Mucosa of descending colon (tissue), 3 donors: ENCODE measurements around the gene PSG2. TPM values are rescaled to one million over a fixed set of nuclear protein-coding genes. Genes with fewer than 3 reads are reported as not detected.
A peak's percentile ranks its signal among the peaks of the same experiment; 100 is the strongest.
"Not testable (repeated sequence)": the region's sequence is repeated elsewhere in the genome, so short reads cannot be mapped to it uniquely, and the experiment has no call there.

Experiments
- ATAC-seq: fragments of 200-7000 bp; cut with Tn5 transposase; one replicate; pipeline ENCODE4 v1.9.1; 2020; ENCODE audit warnings: mild to moderate bottlenecking, moderate library complexity
- DNase-seq, 3 donors: peaks; one replicate each; pipeline ENCODE4 v3.0.0-alpha.2; 2020
- H3K36me3 ChIP-seq: fragments of 200-600 bp; one replicate; pipeline ENCODE4 v1.8.0; 2021; ENCODE audit warnings: low read depth, mild to moderate bottlenecking
- H3K4me1 ChIP-seq: fragments of 200-600 bp; one replicate; pipeline ENCODE4 v1.8.0; 2021; ENCODE audit warnings: low read depth, mild to moderate bottlenecking
- H3K4me3 ChIP-seq: fragments of 200-600 bp; one replicate; pipeline ENCODE4 v1.8.0; 2021; ENCODE audit warnings: mild to moderate bottlenecking
- H3K9me3 ChIP-seq: fragments of 200-600 bp; one replicate; pipeline ENCODE4 v1.8.0; 2021; ENCODE audit warnings: mild to moderate bottlenecking
- intact Hi-C, 2 donors: fragments of 100-400 bp; cut with DNase I in 1 of 2; cut with micrococcal nuclease in 1 of 2; formaldehyde crosslinking; loops; one replicate each; pipeline versions ENCODE4 v1.11.0 to v1.11.1; 2022; cut with DNase I, micrococcal nuclease
- total RNA-seq, 3 donors: library from RNA; stranded (reverse); fragmentation: NEBNext Ultra II Directional in 2 of 3; extraction: Animal tissue kit (Norgen Biotek cat#: 25700) in 2 of 3; gene quantifications; one replicate each; pipeline versions ENCODE4 v1.2.1 to v1.2.4, GENCODE V29; 2021 to 2023
- TF ChIP-seq, protein P1 (sequence below): fragments of 200-600 bp; IDR thresholded peaks from one replicate; pipeline ENCODE4 v1.8.0; 2022; ENCODE audit warnings: antibody characterized with exemption, mild to moderate bottlenecking
- donor health status: DM: no; HTN: no; CAD: no; lungs with moderate emphysema.
- donor health status: DM: no; HTN: no; CAD: no.
- donor health status: DM: no; HTN: yes; CAD: no.

The PSG2 gene
- total RNA-seq, 3 donors from 2014 or later = not detected

DNA sequence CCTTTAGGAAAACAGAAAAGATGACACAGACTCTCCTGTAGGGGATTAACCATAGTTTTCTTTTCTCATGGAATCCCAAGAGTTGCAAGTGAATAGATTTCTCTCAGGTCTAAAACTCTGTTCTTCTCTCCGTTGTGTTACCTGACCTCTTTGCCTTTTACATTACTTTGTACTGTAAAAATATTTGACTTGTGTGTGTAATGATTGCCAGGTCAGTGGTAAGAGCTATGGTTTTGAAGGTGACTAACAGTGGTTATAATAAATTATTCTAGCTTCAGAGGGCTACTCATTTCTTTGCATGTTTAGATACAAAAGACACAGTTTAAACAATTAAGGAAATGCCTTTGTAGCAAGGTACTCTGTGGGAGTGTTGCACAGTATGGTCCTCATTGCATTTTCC, 23.0 kb upstream of the PSG2 start:
- DNase-seq (no peak), ATAC-seq (no peak)
- intact Hi-C loops = no loop called here
- H3K4me1 ChIP-seq = no peaks in the 10 kb centered on the region
- TF ChIP-seq, protein P1, sequence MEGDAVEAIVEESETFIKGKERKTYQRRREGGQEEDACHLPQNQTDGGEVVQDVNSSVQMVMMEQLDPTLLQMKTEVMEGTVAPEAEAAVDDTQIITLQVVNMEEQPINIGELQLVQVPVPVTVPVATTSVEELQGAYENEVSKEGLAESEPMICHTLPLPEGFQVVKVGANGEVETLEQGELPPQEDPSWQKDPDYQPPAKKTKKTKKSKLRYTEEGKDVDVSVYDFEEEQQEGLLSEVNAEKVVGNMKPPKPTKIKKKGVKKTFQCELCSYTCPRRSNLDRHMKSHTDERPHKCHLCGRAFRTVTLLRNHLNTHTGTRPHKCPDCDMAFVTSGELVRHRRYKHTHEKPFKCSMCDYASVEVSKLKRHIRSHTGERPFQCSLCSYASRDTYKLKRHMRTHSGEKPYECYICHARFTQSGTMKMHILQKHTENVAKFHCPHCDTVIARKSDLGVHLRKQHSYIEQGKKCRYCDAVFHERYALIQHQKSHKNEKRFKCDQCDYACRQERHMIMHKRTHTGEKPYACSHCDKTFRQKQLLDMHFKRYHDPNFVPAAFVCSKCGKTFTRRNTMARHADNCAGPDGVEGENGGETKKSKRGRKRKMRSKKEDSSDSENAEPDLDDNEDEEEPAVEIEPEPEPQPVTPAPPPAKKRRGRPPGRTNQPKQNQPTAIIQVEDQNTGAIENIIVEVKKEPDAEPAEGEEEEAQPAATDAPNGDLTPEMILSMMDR = no peak
- H3K4me3 ChIP-seq = no peak overlapping the region
- peaks cover 30% of the 10 kb centered on the region for H3K9me3 ChIP-seq
- H3K36me3 ChIP-seq = no peaks in the 10 kb centered on the region

DNA sequence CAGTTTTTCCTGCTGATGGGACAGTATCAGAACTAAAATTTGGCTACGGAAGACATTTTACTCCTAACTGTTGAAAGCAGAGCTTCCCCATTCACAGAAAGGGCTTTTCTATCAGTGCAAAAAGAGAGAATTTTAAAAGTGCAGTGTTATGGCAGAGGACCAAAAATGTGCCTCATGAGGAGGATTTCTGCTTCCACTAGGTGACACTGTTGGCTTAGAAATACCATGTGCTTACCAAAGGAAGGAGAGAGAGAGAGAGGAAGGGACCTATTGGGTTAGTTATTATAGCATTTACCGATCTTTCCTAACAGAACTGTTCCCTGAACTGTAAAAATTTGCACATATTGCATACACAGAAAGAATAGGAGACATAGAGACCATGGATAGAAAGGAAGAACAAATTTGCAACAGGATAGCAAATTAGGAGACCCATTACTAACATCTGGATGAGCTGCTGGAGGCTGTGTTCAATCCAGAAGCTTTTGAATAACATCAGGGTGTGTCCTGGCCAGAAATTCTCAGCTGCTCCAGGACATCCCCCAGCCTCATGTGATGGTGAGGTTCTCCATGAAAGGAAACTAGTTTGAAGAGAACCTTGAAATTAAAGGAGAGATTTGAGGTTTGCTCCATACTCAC, 21.8 kb upstream of the PSG2 start:
- H3K4me3 ChIP-seq, ATAC-seq, intact Hi-C loops, H3K36me3 ChIP-seq, H3K4me1 ChIP-seq, DNase-seq: not testable (repeated sequence)
- H3K9me3 ChIP-seq = peaks cover 30% of the 10 kb centered on the region

DNA sequence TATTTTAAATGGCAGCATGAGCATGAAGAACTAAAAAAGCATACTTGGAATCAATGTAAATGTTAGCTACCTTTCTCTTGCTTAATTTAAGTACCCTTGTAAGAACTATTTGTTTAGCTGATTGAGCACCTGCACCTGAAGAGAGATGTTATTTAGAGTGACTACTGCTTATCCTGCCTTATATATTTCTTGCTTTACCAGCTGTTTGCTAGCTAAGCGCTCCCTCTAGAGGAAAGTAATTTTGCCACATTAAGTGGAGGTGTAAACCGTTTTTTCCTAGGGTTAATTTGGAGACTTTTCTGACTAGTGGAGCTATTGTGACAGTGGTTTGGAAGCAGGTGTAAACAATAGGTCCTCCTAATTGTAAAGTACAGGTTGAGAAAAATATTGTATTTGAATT, 19.4 kb upstream of the PSG2 start:
- Histone ChIP-seq H3K36me3 (no peaks in the 10 kb centered on the region), H3K4me1 (no peaks in the 10 kb centered on the region), H3K4me3 (no peak overlapping the region), H3K9me3 (peaks cover 30% of the 10 kb centered on the region)
- DNase-seq = no peak
- intact Hi-C loops = no loop called here
- ATAC-seq = no peak
- TF ChIP-seq, protein P1 = no peak

DNA sequence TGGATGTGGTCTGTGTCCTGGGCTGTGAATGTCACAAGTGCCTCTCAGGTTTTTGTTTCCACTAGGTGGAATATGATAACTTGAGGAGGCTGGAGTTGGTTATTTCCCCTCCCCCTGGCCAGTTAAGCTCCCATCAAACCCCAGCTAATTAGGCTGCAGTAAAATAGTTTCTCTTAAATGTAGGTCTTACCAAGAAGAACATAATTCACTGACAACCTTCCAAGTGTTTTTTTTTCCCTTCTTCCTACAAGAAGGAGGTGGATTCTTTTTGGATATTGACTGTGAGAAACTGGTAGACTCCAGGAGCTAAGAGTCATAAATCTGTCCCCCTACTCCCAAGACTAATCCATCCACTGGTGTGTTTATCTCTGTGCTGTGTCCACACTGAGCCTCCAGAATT, 15.9 kb upstream of the PSG2 start:
- H3K4me1 ChIP-seq, DNase-seq, H3K4me3 ChIP-seq, ATAC-seq, intact Hi-C loops, H3K36me3 ChIP-seq: not testable (repeated sequence)
- peaks cover 15% of the 10 kb centered on the region for H3K9me3 ChIP-seq

DNA sequence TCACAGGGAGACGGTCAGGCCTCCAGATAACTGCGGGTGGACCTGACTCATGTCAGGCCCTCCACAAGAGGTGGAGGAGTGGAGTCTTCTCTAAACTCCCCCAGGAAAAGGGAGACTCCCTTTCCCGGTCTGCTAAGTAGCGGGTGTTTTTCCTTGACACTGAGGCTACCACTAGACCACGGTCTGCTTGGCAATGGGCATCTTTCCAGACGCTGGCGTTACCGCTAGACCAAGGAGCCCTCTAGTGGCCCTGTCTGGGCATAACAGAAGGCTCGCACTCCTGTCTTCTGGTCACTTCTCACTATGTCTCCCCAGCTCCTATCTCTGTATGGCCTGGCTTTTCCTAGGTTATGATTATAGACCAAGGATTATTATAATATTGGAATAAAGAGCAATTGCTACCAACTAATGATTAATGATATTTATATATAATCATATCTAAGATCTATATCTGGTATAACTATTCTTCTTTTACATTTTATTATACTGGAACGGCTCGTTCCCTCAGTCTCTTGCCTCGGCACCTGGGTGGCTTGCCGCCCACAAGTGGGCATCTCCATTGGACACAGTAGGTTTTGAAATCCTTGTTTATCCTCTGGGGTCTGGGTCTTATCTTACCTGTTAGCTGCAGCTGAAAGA, 5.3 kb upstream of the PSG2 start:
- H3K4me1 ChIP-seq, H3K9me3 ChIP-seq, ATAC-seq, H3K4me3 ChIP-seq, H3K36me3 ChIP-seq, intact Hi-C loops: not testable (repeated sequence)
- DNase-seq = peak in 2 of 3 donors; percentile 51 to 52
- TF ChIP-seq, protein P1 = peak; percentile 38

DNA sequence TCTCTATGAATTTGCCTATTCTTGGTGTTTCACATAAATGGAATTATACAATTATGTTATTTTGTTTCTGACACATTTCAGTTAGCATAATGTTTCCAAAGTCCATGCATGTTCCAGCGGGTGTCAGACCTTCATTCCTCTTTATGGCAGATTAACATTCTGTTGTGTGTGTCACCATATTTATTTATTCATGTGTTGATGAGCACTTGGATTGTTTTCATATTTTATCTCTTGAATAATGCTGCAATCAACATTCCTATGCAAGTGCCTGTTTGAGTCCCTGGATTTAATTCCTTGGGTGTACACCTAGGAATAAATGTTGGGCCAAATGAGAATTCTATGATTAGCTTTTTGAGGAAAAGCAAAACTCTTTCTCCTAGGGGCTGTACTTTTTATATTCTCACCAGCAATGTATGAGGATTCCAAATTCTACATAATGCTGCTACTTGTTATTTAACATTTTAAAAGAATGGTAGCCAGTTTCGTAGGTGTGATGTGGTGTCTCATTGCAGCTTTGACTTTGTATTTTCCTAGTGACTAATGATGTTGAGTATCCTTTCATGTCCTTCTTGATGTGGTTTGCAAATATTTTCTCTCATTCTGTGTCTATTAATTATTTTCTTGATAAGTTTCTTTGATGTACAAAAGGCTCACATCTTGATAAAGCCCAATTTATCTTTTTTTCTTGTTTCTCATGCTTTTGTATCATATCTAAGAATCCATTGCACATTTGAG, 3.5 kb upstream of the PSG2 start:
- H3K4me3 ChIP-seq, DNase-seq, H3K9me3 ChIP-seq, ATAC-seq, H3K36me3 ChIP-seq, intact Hi-C loops, H3K4me1 ChIP-seq: not testable (repeated sequence)

DNA sequence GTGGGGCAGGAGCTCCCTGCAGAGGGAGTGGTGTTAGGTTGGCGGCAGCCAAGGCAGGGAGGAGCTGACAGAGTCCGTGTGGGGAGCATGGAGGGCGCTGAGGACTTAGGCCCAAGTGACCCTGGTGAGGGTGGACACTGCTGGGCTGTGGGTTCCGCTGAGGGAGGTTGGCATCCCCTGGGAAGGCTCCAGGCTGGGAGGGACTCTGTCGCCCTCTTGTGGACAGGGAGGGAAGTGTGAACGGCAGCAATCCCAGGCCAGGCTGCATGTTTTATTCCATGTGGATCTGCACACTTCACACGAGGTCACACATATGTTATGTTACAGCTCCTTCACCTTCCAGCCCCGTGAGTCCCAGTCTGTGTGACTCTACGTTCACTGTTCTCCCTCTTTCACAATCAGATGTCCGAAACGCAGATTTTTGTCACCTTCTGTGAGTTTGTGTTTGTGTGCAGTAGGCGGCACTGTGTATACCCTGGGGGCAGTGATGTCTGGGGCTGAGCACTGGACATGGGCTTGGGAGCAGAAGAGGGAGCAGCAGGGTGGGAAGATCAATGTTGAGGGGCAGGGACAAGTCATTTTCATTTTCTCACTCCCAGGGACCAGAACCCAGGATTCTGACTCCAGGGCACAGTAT, 1.8 kb upstream of the PSG2 start:
- DNase-seq = peak in 1 of 3 donors; percentile 4
- H3K4me1 ChIP-seq, H3K4me3 ChIP-seq, ATAC-seq, H3K36me3 ChIP-seq, H3K9me3 ChIP-seq, intact Hi-C loops: not testable (repeated sequence)
- TF ChIP-seq, protein P1 = peak; percentile 17

DNA sequence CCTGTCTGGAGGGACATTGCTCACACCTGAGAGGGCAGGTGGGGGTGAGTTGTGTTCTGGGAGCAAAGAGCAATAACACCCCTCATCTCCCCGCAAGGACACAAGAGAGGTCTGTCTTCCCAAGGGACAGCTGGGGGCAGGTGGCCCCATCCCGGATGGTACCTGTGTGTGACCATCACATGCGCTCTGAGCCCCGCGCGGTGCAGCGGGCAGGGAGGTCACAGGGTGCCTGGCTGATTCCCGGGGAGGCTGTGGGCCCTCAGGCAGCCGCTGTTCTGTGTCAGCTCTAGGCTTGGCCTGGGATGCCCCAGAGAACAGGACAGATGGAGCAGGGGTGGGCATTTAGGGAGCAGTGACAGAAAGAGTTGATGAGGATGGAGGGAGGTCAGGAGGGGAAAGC, 1.2 kb upstream of the PSG2 start:
- ATAC-seq, H3K4me1 ChIP-seq, H3K36me3 ChIP-seq, intact Hi-C loops, H3K4me3 ChIP-seq, DNase-seq, H3K9me3 ChIP-seq: not testable (repeated sequence)
